Muscle of leg (tissue), 11 donors: Measurements from ENCODE around the gene ENPP6. TPM values are rescaled to one million over a fixed set of nuclear protein-coding genes. Genes with fewer than 3 reads are reported as not detected.

Source experiments
- DNase-seq: peaks from one replicate; pipeline ENCODE4 v3.0.0; 2013
- H3K27ac ChIP-seq: one replicate; pipeline ENCODE4 v1.5.1; 2013; ENCODE audit warnings: mild to moderate bottlenecking, low read length, control low read depth
- H3K27me3 ChIP-seq: one replicate; pipeline ENCODE4 v1.6.1; 2013; ENCODE audit warnings: low read length; ENCODE audit not compliant: control insufficient read depth, insufficient read depth
- H3K36me3 ChIP-seq: one replicate; pipeline ENCODE4 v1.6.1; 2013; ENCODE audit warnings: low read length; ENCODE audit not compliant: control insufficient read depth, insufficient read depth
- H3K4me1 ChIP-seq: one replicate; pipeline ENCODE4 v1.6.1; 2013; ENCODE audit warnings: low read length; ENCODE audit not compliant: control insufficient read depth, insufficient read depth
- H3K4me3 ChIP-seq: one replicate; pipeline ENCODE4 v1.5.1; 2013; ENCODE audit warnings: low read length, control low read depth
- H3K9me3 ChIP-seq: replicated peaks from 2 replicates; pipeline ENCODE4 v1.6.1; 2013; ENCODE audit warnings: low read depth, low read length; ENCODE audit not compliant: control insufficient read depth
- WGBS: methylation state at CpG from one replicate; pipeline ENCODE4 v1.1.5; 2013; ENCODE audit warnings: missing lambda C conversion rate; ENCODE audit not compliant: insufficient coverage; 5-methylcytosine and 5-hydroxymethylcytosine counted together
- polyA plus RNA-seq, 8 donors: library from polyadenylated mRNA; unstranded; fragments of 120-200 nt; gene quantifications; one replicate each; pipeline versions ENCODE4 v1.2.1 to v1.2.3, GENCODE V29; 2013; ENCODE audit warnings: inconsistent platforms in 1 of 8, low replicate concordance in 1 of 8; ENCODE audit not compliant: insufficient read length in 8 of 8, insufficient read depth in 1 of 8
- total RNA-seq: library from RNA; stranded (reverse); fragments of 120-200 nt; gene quantifications from one replicate; pipeline ENCODE4 v1.2.4, GENCODE V29; 2013

ENPP6 gene
- total and polyA plus RNA-seq, 9 donors, result 8.1 to 30.5 (median 15.9) TPM

- no peaks in the 10 kb centered on the region for H3K27me3 ChIP-seq
- 86% methylated on average over 14 of the region's 15 CpGs for WGBS
- H3K9me3 ChIP-seq, result no peaks in the 10 kb centered on the region
- H3K4me1 ChIP-seq, result peaks cover 15% of the 10 kb centered on the region
- H3K36me3 ChIP-seq, result no peaks in the 10 kb centered on the region
- H3K27ac ChIP-seq, result no peak overlapping the region
- H3K4me3 ChIP-seq, result no peak overlapping the region
- DNase-seq, result no peak
Observed at GRCh38 chr4:184193556-184194525, 23.8 kb downstream of the ENPP6 start.

DNA sequence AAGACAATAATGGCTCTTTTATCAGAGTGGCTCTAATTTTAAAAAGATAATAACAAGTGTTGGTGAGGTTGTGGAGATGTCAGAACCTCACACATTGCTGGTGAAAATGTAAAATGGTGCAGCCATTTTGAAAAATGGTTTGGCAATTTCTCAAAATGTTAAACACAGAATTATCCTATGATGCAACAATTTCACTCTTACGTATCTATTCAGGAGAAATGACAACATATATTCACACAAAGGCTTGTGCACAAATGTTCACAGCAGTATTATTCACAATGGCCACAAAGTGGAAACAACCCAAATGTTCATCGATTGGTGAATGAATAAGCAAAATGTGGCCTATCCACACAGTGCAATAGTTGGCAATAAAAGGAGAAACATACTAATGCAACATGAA, 24.7 kb downstream of the ENPP6 start:
- no peaks in the 10 kb centered on the region for H3K9me3 ChIP-seq
- peaks cover 10% of the 10 kb centered on the region for H3K4me1 ChIP-seq
- H3K36me3 ChIP-seq, result no peaks in the 10 kb centered on the region
- H3K27ac ChIP-seq, result no peak overlapping the region
- H3K4me3 ChIP-seq, result no peak overlapping the region
- no peaks in the 10 kb centered on the region for H3K27me3 ChIP-seq
- 86% methylated on average over 1 of the region's 2 CpGs for WGBS
- no peak for DNase-seq

DNA sequence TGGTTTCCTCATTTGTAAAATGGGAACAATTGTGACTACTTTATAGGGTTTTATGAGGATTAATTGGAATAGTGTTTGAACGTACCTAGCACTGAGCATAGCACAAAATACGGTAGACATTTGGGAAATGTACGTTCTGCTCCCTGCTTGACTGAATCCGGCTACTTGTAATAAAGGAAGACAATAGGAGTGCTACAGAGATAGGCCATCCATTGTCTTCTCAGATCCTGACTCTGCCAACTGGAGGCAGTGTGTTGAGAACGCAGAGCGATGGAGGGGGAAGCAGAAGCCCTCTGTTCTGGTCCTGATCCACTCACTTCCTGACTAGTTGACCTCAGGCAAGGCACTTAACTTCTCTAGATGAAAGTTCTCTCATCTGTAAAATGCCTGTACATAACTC, 26.4 kb downstream of the ENPP6 start:
- Histone ChIP-seq H3K4me1 (no peaks in the 10 kb centered on the region), H3K9me3 (no peaks in the 10 kb centered on the region), H3K4me3 (no peak overlapping the region), H3K27ac (no peak overlapping the region), H3K27me3 (no peaks in the 10 kb centered on the region), H3K36me3 (no peaks in the 10 kb centered on the region)
- DNase-seq, result no peak
- 89% methylated on average over 4 of the region's 6 CpGs for WGBS

DNA sequence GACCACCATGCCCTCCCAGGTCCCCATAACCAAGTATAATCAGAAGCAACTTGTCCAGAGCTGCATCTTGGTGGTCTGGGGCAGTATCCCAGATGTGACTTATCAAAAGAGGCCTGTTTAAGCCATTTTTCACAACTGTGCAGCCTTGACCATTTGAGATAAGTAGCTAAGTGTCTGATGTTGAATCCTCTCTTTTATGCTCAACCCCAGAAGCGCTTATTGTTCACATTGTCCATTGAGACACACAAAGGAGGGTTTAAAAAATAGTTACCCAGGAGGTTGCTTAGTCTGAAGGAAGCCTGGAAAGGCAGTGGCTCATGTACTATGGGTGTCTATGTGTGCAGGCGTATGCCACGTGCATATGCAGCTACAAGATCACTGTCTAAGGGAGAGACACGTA, 27.0 kb downstream of the ENPP6 start:
- Histone ChIP-seq H3K9me3 (no peaks in the 10 kb centered on the region), H3K27me3 (no peaks in the 10 kb centered on the region), H3K4me1 (no peaks in the 10 kb centered on the region), H3K4me3 (no peak overlapping the region), H3K27ac (no peak overlapping the region), H3K36me3 (no peaks in the 10 kb centered on the region)
- WGBS, result 95% methylated on average over 3 of the region's 4 CpGs
- no peak for DNase-seq

DNA sequence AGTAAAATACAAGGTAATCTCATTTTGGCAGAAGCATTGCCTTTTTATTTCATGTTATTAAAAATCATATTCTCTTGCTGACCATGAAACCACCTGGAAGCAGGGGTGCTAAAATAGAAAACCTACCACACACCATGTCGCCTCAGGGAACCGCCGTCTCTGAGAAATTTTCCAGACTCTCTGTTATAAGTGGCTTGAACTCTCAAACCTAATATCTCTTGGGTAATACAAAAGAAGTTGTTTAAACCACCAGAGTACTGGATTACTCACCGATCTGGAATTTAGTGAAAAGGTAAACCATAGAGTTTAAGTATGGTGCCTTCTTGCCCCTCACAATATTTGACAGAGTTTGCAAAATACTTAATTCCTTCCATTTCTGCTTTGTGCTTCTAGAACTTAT, 27.7 kb downstream of the ENPP6 start:
- Histone ChIP-seq H3K27me3 (no peaks in the 10 kb centered on the region), H3K36me3 (no peaks in the 10 kb centered on the region), H3K4me3 (no peak overlapping the region), H3K9me3 (no peaks in the 10 kb centered on the region), H3K27ac (no peak overlapping the region), H3K4me1 (no peaks in the 10 kb centered on the region)
- no CpG with 5 or more reads among the region's 4 CpGs for WGBS
- no peak for DNase-seq

- 86% methylated on average over 7 of the region's 12 CpGs for WGBS
- Histone ChIP-seq H3K27me3 (no peaks in the 10 kb centered on the region), H3K36me3 (no peaks in the 10 kb centered on the region), H3K27ac (no peak overlapping the region), H3K4me3 (no peak overlapping the region), H3K9me3 (no peaks in the 10 kb centered on the region), H3K4me1 (no peaks in the 10 kb centered on the region)
- DNase-seq, result no peak
Observed at GRCh38 chr4:184188443-184189400, 29.0 kb downstream of the ENPP6 start.

DNA sequence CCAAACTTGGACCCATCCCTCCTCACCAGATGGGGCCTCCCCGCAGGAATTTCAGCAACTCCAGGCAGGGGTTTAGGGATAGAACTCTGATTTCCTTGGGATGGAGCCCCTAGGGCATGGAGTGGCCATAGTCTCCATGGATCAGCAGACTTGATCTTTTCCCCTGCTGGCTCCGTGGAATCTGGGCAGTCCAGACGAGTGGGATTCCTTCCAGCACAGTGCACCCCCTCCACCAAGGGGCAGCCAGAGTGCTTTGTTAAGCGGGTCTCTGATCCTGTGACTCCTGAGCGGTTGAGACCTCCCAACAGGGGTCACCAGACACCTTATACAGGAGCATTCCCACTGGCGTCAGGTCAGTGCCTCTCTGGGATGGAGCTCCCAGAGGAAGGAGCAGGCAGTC, 40.4 kb downstream of the ENPP6 start:
- 76% methylated on average over 5 of the region's 6 CpGs for WGBS

DNA sequence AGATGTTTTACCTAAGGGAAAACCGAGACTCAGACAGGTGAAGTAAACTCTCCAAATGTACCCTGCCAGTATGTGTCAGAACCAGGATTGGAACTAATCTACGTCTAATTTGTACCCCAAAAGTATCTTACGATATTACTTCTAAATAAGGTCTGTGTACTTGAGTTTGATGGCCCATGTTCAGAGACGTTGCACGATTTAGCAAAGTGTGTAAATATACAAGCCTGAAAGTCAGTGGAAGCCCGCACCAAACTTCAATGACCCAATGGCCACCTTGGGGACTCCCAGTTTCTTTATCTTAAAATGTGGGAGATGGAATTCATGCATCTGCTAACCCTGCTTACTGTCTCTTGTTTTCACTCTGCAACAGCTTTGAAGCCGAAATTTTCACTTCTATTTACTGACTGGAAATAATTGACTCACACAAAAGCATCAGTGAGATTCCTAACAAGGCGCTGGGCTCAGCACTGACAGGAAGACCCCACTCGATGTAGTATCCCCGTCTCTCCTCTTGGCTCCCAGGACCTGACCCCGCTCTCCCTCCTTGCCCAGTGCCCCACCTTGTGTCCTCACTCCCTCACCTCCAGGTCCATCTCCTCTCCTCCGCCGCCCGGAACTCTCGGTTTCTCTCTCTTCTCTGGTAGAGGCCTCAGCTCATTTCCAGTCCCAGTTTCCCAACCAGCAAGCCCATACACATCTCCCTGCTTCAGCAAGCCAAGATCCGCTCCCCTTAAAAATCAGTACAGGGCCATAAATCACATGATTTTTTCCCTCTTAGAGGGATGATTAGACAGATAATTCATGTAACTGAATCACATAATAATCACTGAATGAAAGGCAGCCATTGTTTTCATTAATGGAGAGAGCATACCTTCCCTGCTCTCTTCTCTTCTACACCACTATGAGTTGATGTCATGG, 42.8 kb downstream of the ENPP6 start:
- Histone ChIP-seq H3K27me3 (no peaks in the 10 kb centered on the region), H3K4me1 (peaks cover 11% of the 10 kb centered on the region), H3K9me3 (peaks cover 3% of the 10 kb centered on the region), H3K4me3 (no peak overlapping the region), H3K27ac (no peak overlapping the region), H3K36me3 (no peaks in the 10 kb centered on the region)
- 86% methylated on average over 10 of the region's 16 CpGs for WGBS
- DNase-seq, result no peak

More for the DNA sequence above, 40.4 kb downstream of the ENPP6 start:
- no peak overlapping the region for H3K4me3 ChIP-seq
- H3K27ac ChIP-seq, result no peak overlapping the region
- peaks cover 1% of the 10 kb centered on the region for H3K4me1 ChIP-seq
- H3K36me3 ChIP-seq, result no peaks in the 10 kb centered on the region
- DNase-seq, result no peak
- H3K9me3 ChIP-seq, result peaks cover 3% of the 10 kb centered on the region
- H3K27me3 ChIP-seq, result no peaks in the 10 kb centered on the region

- H3K36me3 ChIP-seq, result no peaks in the 10 kb centered on the region
- peak; percentile 84 for DNase-seq
- no peaks in the 10 kb centered on the region for H3K27me3 ChIP-seq
- H3K27ac ChIP-seq, result peak overlapping the region; percentile 52
- no peaks in the 10 kb centered on the region for H3K9me3 ChIP-seq
- H3K4me1 ChIP-seq, result peaks cover 26% of the 10 kb centered on the region
- WGBS, result 7% methylated on average over 1 of the region's 1 CpG
- no peak overlapping the region for H3K4me3 ChIP-seq
Observed at GRCh38 chr4:184171011-184171410, 46.7 kb downstream of the ENPP6 start.
